Esophagus mucosa (tissue), 1 donor: ENCODE measurements around the gene BMP4. TPM values are rescaled to one million over a fixed set of nuclear protein-coding genes. Genes with fewer than 3 reads are reported as not detected.

Source experiments
- ATAC-seq: fragments of 200-7000 bp; cut with Tn5 transposase; one replicate; pipeline ENCODE4 v1.9.1; 2020
- total RNA-seq: library from RNA; stranded (reverse); gene quantifications from one replicate; pipeline ENCODE4 v1.2.4, GENCODE V29; 2023
- donor health status: DM: yes; HTN: yes; CAD: no.

BMP4 gene
- total RNA-seq, 1 donor from 2014 or later, result 2.0 TPM

GRCh38 chr14:53963320-53964227 lies 6.9 kb upstream of the BMP4 start:
- peak; percentile 90 for ATAC-seq

- ATAC-seq, result no peak
These were observed 6.3 kb upstream of the BMP4 start for GRCh38 chr14:53962953-53963319.

- no peak for ATAC-seq
These were observed 2.0 kb upstream of the BMP4 start for GRCh38 chr14:53958628-53959027.

- no peak for ATAC-seq
These were observed 1.1 kb upstream of the BMP4 start for GRCh38 chr14:53957739-53958138.

GRCh38 chr14:53955671-53956426 lies 776 bp downstream of the BMP4 start:
- ATAC-seq, result no peak

GRCh38 chr14:53955229-53955556 lies 1.4 kb downstream of the BMP4 start:
- ATAC-seq, result no peak

DNA sequence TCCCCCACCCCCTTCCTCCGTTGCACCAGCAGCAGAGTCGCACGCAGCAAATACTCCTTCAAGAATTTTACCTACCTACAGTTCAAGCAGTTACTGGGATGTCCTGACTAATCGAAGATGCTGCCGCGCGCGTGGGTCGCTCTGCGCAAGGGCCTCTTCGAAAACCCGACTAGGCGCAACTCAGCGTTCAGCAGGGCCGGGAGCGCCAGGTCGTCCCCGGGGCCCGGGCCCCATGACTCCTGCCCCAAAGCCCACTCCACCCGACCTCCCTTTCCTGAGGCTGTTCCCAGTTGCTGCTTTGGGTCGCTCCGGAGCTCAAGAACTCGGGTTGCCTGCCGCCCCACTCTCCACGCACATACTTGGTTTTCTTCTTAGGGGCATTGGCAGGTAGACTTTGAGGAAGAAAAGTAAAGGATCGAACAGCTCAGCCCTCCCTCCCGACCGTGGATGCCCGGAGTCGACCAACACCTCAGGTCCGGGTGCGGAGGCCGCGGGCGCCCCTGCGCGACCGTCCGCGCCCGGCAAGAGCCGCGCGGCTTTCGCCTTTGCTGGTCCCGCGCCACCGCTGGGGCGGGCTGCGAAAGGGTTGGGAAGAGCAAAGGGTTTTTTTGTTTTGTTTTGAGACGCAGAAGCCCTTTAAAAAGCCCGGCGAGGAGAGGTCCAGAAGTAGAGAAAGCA lies 1.9 kb downstream of the BMP4 start:
- ATAC-seq, result no peak

GRCh38 chr14:53953828-53954550 lies 2.6 kb downstream of the BMP4 start:
- ATAC-seq, result peak; percentile 10

DNA sequence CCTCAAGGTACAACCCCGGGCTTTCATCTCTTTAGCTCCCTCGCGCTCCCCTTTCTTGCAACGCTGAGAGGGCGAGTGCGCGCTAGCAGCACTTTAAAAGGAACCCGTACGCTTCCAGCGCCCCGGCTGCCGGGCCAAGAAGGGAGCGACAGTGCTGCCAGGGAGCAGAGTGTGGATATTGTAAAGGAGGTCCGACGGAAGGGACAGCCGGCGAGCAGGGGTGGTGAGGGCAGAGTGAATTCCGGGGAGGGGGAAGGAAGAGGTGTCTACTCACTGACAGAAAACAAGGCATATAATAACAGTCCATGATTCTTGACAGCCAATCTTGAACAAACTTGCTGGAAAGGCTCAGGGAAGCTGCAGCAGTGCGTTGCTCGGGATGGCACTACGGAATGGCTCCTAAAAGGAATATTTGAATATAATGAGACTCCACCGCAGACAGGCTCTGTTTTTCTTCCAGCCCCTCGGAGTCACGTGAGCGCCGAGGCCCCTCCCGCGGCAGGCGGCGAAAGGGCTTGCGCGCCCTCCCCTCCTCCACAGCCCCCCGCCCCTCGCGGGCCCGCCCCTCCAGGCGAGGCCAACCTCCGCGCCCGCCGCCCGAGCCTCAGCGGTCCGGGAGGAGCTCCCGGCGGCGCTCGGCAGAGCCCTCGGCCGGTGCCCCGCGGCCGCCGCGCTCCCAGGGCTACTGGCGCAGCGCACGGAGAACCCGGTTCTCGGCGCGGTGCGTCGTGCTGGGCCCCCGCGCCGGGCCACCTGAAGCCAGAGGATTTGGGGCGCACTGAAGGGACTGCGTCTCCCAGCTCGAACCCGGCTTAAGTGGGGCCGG lies 3.4 kb downstream of the BMP4 start:
- ATAC-seq, result peak; percentile 82

DNA sequence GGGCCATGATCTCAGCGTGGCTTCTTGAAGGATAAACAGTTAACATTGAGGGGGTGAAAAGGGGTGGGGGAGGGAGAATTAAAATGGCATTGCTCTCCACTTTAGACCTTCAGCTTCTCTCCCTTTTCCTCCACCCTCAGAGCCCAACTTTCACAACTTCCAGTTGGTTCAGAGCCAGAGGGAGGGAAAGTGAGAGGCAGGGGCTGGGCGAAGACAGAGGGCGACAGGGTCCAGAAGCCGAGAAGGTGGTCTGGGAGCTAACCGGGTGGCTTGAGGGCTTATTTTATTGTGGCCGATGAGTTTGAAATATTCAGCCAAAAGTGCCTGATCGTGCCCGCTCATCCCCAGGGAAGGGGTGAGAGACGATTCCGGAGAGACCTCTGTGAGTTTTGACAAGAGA lies 4.1 kb downstream of the BMP4 start:
- no peak for ATAC-seq

DNA sequence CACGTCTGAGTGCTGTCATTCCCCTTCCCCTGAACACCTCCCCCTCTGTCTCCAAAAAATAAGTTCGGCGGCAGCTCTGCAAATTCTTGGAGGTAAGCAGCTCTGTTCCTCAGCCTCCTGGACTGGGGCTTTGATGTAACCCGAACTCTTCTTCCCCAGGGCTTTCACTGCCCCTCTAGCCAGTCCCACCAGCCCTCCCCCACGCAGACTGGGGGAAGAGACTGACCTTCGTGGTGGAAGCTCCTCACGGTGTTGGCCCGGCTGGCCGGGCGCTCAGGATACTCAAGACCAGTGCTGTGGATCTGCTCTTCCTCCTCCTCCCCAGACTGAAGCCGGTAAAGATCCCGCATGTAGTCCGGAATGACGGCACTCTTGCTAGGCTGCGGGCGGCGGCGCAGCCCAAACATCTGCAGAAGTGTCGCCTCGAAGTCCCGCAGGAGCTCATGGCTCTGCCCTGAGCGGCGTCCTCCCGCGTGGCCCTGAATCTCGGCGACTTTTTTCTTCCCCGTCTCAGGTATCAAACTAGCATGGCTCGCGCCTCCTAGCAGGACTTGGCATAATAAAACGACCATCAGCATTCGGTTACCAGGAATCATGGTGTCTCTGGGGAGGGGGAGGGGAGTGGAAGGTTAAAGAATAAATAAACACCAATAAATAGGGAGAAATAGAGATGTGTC lies 4.9 kb downstream of the BMP4 start:
- ATAC-seq, result no peak

GRCh38 chr14:53951243-53951626 lies 5.4 kb downstream of the BMP4 start:
- no peak for ATAC-seq

DNA sequence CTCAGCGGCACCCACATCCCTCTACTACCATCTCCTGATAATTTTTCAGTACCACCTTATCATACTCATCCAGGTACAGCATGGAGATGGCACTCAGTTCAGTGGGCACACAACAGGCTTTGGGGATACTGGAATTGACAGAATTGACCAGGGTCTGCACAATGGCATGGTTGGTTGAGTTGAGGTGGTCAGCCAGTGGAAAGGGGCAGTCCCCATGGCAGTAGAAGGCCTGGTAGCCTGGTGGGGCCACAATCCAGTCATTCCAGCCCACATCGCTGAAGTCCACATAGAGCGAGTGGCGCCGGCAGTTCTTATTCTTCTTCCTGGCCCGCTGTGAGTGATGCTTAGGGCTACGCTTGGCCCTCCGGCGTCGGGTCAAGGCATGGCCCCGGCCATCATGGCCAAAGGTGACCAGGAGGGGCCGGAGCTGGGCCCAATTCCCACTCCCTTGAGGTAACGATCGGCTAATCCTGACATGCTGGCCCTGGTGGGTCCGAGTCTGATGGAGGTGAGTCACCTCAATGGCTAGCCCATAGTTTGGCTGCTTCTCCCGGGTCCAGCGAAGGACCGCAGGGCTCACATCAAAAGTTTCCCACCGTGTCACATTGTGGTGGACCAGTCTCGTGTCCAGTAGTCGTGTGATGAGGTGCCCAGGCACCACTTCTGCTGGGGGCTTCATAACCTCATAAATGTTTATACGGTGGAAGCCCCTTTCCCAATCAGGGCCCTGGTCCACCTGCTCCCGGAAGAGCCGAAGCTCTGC lies 6.4 kb downstream of the BMP4 start:
- no peak for ATAC-seq

DNA sequence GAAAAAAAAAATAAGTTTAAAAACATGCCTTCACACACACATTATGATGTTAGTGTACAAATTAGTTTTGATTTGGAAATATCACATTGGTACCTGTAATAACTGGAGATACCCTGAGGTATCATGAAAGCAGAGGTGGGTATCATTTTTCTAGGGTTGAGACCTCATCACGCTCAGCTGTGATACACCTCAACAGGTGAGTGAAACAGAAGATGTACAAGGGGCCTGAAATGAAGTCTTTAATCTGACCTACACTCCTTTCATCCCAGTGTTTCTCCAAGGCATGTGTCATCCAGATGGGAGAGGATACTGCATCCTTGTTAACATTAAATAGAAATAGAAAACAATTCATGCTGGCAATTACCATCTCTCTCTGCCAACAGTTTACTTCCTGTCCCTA lies 7.4 kb downstream of the BMP4 start:
- no peak for ATAC-seq

- no peak for ATAC-seq
These were observed 8.3 kb downstream of the BMP4 start for GRCh38 chr14:53948205-53948884.

DNA sequence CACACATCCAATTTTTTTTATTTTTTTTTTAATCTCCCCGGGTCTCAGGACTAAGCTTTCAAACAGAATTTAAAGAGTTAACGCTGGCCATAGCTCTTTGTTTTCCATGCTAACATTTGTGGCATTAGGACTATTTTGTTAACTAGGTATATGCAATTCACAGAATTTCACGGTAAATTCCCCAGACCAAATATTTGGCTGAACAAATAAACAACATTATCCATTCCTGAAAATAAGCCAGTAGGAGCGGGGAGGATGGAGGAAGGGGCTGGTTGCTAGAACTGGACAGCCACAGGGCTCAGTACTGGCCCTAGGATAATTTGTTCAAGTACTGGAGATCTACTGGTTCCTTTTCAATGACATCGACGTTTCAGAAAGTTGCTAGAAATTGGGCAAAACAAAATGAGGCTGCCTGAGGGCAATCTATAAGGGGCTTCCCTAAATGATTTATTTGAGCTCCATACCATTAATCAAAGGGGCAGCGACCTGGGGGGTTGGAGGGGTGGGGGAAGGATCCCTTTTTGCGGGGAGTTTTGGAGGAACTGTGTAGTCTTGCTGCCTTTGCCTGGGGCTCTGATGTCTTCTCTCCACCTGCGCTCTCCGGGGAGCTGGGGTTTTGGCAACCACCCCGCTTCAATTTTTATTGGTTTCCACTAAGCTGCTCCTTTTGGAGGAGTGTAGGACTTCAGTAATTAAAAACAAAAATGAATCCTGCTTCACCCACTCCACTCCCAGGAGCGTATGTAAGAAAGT lies 9.0 kb downstream of the BMP4 start:
- ATAC-seq, result no peak

DNA sequence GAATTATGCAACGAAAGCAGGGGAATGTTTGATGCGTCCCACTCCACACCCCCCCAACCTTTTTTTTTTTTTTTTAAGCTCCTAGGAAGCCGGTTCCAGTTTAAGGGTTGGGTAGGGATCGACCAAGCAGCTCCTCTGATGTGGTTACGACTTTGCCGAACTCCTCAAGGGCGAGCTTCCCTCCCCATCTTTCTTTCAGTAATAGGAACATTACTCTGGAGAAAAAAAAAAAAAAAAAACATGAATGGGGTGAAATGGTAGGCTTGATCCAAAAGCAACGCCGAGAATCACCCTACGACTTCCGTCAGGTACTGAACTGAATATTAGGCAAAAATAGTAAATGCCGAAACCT lies 9.6 kb downstream of the BMP4 start:
- ATAC-seq, result no peak

GRCh38 chr14:53946404-53947093 lies 10.1 kb downstream of the BMP4 start:
- no peak for ATAC-seq

GRCh38 chr14:53946071-53946403 lies 10.6 kb downstream of the BMP4 start:
- ATAC-seq, result no peak
